NCI-H82 (cell line): ENCODE measurements around the gene FAM149B1.

ENCODE experiments used
- DNase-seq: peaks from one replicate; lab custom pipeline; 2025; lab: John Stamatoyannopoulos, UW

Gene FAM149B1

GRCh38 chr10:73174148-73174925, 6.4 kb downstream of the FAM149B1 start:
- DNase-seq = no peak

- DNase-seq = no peak
Measured at GRCh38 chr10:73182568-73182967, 14.6 kb downstream of the FAM149B1 start.

GRCh38 chr10:73183667-73184281, 15.9 kb downstream of the FAM149B1 start:
- no peak for DNase-seq

- no peak for DNase-seq
Measured at GRCh38 chr10:73186266-73186665, 18.3 kb downstream of the FAM149B1 start.

DNA sequence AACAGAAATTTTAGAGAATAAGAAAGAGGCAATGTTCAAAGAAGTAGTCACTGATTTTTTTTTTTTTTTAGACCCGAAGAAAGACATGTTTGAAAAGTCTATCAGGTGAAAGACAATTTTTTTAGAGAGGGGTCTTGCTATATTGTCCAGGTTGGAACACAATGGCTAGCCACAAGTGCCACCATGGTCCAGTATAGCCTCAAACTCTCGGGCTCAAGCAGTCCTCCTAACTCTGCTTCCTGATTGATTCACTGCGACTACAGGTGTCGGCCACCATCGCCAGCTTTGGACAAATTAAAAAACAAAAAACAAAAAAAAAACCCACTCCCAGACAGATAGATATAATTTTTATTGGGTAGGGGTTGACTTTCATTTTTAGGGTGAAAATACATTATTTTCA, 22.3 kb downstream of the FAM149B1 start:
- no peak for DNase-seq

DNA sequence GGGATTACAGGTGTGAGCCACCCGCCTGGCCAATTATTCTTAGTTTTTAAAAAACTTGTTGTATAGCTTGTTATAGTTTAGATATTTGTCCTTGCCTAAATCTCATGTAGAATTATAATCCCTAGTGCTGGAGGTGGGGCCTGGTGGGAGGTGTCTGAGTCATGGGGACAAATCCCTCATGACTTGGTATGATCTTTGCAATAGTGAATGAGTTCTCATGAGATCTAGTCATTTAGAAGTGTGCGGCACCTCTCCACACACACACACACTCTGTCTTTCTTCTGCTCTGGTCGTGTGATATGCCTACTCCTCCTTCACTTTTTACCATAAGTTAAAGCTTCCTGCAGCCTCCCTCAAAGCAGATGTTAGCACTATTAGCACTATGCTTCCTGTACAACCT, 37.2 kb downstream of the FAM149B1 start:
- no peak for DNase-seq

DNA sequence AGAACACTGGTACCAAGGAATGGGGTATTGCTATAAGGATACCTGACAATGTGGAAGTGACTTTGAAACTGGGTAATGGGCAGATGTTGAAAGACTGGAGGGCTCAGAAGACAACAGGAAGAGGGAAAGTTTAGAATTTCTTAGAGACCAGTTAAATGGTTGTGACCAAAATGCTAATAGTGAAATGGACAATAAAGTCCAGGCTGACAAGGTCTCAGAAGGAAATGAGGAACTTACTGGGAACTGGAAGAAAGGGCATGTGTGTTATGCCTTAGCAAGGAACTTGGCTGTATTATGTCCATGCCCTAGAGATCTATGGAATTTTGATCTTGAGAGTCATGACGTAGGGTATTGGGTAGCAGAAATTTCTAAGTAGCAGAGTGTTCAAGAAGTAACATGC, 38.0 kb downstream of the FAM149B1 start:
- no peak for DNase-seq

- DNase-seq = no peak
Measured at GRCh38 chr10:73206385-73206784, 38.5 kb downstream of the FAM149B1 start.

DNA sequence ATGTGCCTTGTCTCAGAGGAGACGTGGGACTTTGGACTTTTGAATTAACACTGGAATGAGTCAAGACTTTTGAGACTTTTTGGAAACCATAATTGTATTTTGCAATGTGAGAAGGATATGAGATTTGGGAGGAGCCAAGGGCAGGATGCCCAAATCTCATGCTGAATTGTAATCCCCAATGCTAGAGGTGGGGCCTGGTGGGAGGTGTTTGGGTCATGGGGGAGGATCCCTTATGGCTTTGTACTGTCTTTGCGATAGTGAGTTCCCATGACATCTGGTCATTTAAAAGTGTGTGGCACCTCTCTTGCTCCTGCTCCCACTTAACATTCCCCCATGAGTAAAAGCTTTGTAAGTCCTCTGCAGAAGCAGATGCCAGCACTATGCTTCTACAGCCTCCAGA, 40.0 kb downstream of the FAM149B1 start:
- DNase-seq = peak; percentile 15

GRCh38 chr10:73209705-73210104, 41.8 kb downstream of the FAM149B1 start:
- no peak for DNase-seq

GRCh38 chr10:73210395-73211105, 42.6 kb downstream of the FAM149B1 start:
- no peak for DNase-seq

GRCh38 chr10:73211106-73211811, 43.3 kb downstream of the FAM149B1 start:
- no peak for DNase-seq

- no peak for DNase-seq
Measured at GRCh38 chr10:73215749-73216148, 47.8 kb downstream of the FAM149B1 start.

- no peak for DNase-seq
Measured at GRCh38 chr10:73217628-73218027, 49.7 kb downstream of the FAM149B1 start.

GRCh38 chr10:73218431-73219191, 50.7 kb downstream of the FAM149B1 start:
- peak; percentile 77 for DNase-seq

- no peak for DNase-seq
Measured at GRCh38 chr10:73219384-73219783, 51.5 kb downstream of the FAM149B1 start.

GRCh38 chr10:73220989-73221388, 53.1 kb downstream of the FAM149B1 start:
- DNase-seq = no peak

- DNase-seq = no peak
Measured at GRCh38 chr10:73225518-73225917, 57.6 kb downstream of the FAM149B1 start.

DNA sequence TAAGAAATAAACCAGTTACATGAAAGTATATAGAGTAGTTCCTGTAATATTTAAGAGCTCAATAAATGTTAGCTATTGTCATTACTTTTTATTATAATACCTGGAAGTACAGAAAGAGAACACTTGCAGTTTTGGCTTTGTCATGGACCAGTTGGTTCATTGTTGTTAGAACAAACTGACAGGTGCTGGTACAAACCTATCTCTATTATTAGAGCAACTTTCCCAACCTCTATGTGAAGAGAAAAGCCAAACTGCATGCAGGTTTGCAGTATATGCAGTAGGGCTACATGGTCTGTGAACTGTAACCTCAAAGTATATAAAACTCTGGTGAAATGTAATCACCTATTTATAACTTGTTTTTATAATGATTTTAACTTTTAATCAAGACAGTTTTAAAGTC, 58.7 kb downstream of the FAM149B1 start:
- DNase-seq = no peak

- DNase-seq = no peak
Measured at GRCh38 chr10:73228247-73228646, 60.3 kb downstream of the FAM149B1 start.

- DNase-seq = no peak
Measured at GRCh38 chr10:73229567-73229966, 61.6 kb downstream of the FAM149B1 start.

- DNase-seq = peak; percentile 4
Measured at GRCh38 chr10:73232887-73233286, 65.0 kb downstream of the FAM149B1 start.
